Measurements from ENCODE around the gene SPEG.
A peak's percentile ranks its signal among the peaks of the same experiment; 100 is the strongest.

Gene SPEG

GRCh38 chr2:219443016-219443696, 8.5 kb downstream of the SPEG start:
- DNase-seq (ENCODE audit: low read depth in 2 of 2): no peak

GRCh38 chr2:219443697-219444023, 9.0 kb downstream of the SPEG start:
- no peak for DNase-seq (ENCODE audit: low read depth in 2 of 2)

- no peak for DNase-seq (ENCODE audit: low read depth in 2 of 2)
These were observed 10.0 kb downstream of the SPEG start for GRCh38 chr2:219444566-219445091.

- DNase-seq (ENCODE audit: low read depth in 2 of 2): no peak
These were observed 10.6 kb downstream of the SPEG start for GRCh38 chr2:219445220-219445640.

GRCh38 chr2:219446101-219446504, 11.5 kb downstream of the SPEG start:
- no peak for DNase-seq (ENCODE audit: low read depth in 2 of 2)

- no peak for DNase-seq (ENCODE audit: low read depth in 2 of 2)
These were observed 12.0 kb downstream of the SPEG start for GRCh38 chr2:219446689-219447088.

GRCh38 chr2:219447242-219448098, 12.8 kb downstream of the SPEG start:
- no peak for DNase-seq (ENCODE audit: low read depth in 2 of 2)

- DNase-seq (ENCODE audit: low read depth in 2 of 2): no peak
These were observed 13.6 kb downstream of the SPEG start for GRCh38 chr2:219448099-219448775.

- no peak for DNase-seq (ENCODE audit: low read depth in 2 of 2)
These were observed 14.2 kb downstream of the SPEG start for GRCh38 chr2:219448776-219449341.

- DNase-seq (ENCODE audit: low read depth in 2 of 2): no peak
These were observed 15.0 kb downstream of the SPEG start for GRCh38 chr2:219449609-219450008.

GRCh38 chr2:219451661-219452360, 17.2 kb downstream of the SPEG start:
- DNase-seq (ENCODE audit: low read depth in 2 of 2): no peak

GRCh38 chr2:219452361-219453317, 18.0 kb downstream of the SPEG start:
- DNase-seq (ENCODE audit: low read depth in 2 of 2): no peak

GRCh38 chr2:219453671-219454590, 19.3 kb downstream of the SPEG start:
- DNase-seq (ENCODE audit: low read depth in 2 of 2): no peak

- no peak for DNase-seq (ENCODE audit: low read depth in 2 of 2)
These were observed 20.9 kb downstream of the SPEG start for GRCh38 chr2:219455581-219455980.

- no peak for DNase-seq (ENCODE audit: low read depth in 2 of 2)
These were observed 23.2 kb downstream of the SPEG start for GRCh38 chr2:219457784-219458369.

- no peak for DNase-seq (ENCODE audit: low read depth in 2 of 2)
These were observed 24.4 kb downstream of the SPEG start for GRCh38 chr2:219458996-219459395.

- DNase-seq (ENCODE audit: low read depth in 2 of 2): peak; percentile 19 to 24
These were observed 25.0 kb downstream of the SPEG start for GRCh38 chr2:219459460-219460311.

- no peak for DNase-seq (ENCODE audit: low read depth in 2 of 2)
These were observed 25.8 kb downstream of the SPEG start for GRCh38 chr2:219460424-219460926.

Measured in stimulated activated CD4-positive, alpha-beta T cell treated with anti-CD3 and anti-CD28 coated beads, Interleukin-4, amount 100 ng/mL, for 48 hours (primary cell).